ENCODE results near the gene B3GNT7. TPM values are rescaled to one million over a fixed set of nuclear protein-coding genes. Genes with fewer than 3 reads are reported as not detected.

The B3GNT7 gene
- total RNA-seq, 4 donors from 2014 or later: 2.6 to 3.3 (median 3.0) TPM

DNA sequence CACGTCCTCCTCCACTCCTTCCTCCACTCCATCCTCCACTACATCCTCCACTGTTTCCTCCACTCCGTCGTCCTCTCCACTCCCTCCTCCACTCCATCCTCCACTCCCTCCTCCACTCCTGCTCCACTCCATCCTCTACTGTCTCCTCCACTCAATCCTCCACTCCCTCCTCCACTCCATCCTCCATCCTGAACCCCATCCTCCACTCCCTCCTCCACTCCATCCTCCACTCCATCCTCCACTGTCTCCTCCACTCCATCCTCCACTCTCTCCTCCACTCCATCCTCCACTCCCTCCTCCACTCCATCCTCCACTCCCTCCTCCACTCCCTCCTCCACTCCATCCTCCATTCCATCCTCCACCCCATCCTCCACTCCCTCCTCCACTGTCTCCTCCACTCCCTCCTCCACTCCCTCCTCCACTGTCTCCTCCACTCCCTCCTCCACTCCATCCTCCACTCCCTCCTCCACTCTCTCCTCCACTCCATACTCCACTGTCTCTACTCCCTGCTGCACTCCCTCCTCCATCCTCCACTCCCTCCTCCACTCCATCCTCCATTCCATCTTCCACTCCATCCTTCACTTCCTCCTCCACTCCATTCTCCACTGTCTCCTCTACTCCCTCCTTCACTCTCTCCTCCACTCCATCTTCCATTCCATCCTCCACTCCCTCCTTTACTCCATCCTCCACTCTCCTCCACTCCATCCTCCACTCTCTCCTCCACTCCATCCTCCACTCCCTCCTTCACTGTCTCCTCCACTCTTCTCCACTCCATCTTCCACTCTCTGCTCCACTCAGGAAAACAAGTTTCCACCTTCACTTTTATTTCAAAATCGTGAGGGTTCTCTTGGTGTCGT is 14.3 kb upstream of the B3GNT7 start:
- TF ChIP-seq, protein P1, sequence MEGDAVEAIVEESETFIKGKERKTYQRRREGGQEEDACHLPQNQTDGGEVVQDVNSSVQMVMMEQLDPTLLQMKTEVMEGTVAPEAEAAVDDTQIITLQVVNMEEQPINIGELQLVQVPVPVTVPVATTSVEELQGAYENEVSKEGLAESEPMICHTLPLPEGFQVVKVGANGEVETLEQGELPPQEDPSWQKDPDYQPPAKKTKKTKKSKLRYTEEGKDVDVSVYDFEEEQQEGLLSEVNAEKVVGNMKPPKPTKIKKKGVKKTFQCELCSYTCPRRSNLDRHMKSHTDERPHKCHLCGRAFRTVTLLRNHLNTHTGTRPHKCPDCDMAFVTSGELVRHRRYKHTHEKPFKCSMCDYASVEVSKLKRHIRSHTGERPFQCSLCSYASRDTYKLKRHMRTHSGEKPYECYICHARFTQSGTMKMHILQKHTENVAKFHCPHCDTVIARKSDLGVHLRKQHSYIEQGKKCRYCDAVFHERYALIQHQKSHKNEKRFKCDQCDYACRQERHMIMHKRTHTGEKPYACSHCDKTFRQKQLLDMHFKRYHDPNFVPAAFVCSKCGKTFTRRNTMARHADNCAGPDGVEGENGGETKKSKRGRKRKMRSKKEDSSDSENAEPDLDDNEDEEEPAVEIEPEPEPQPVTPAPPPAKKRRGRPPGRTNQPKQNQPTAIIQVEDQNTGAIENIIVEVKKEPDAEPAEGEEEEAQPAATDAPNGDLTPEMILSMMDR (IDR thresholded peaks at IDR 0.05): no peak
- no peak for TF ChIP-seq POLR2A (IDR thresholded peaks at IDR 0.05)
- no peak for TF ChIP-seq EP300 (IDR thresholded peaks at IDR 0.05)
- no peak for DNase-seq (ENCODE audit: low spot score in 2 of 2)
- Histone ChIP-seq H3K4me1 (no peaks in the 10 kb centered on the region), H3K9me3 (peaks cover 0 to 15% (median 0%) of the 10 kb centered on the region in 4 donors), H3K27ac (no peak overlapping the region), H3K4me3 (no peak overlapping the region), H3K36me3 (peaks cover 0 to 8% (median 0%) of the 10 kb centered on the region in 3 donors), H3K27me3 (no peaks in the 10 kb centered on the region)
- WGBS, 2 donors: 89 to 92% methylated on average over 5 of the region's 5 CpGs

DNA sequence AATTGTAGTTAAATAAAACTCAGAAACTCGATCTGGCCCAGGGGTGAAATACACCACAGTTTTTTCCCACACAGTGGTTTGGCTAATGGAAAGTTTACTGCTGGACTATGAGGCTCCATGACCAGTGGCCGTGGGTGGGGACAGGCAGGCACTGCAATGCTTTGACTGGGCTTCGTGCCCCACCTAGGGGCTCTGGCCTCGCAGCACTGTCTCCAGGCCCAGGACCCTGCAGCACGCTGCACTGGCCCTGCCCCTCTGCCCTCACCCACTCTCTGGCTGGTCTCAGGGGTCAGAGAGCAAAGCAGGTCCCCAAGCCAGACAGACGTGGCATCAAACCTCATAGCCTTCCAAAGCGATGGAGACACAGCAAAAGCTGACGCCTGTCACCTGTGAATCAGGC is 13.4 kb upstream of the B3GNT7 start:
- H3K27me3 ChIP-seq: no peaks in the 10 kb centered on the region
- 79 to 84% methylated on average over 8 of the region's 8 CpGs for WGBS, 2 donors
- no peak for DNase-seq (ENCODE audit: low spot score in 2 of 2)
- no peak overlapping the region for H3K27ac ChIP-seq
- H3K4me1 ChIP-seq: no peaks in the 10 kb centered on the region
- H3K36me3 ChIP-seq: peaks cover 0 to 8% (median 0%) of the 10 kb centered on the region in 3 donors
- no peak for TF ChIP-seq POLR2A (IDR thresholded peaks at IDR 0.05)
- no peak for TF ChIP-seq EP300 (IDR thresholded peaks at IDR 0.05)
- TF ChIP-seq, protein P1 (IDR thresholded peaks at IDR 0.05): no peak
- no peak overlapping the region for H3K4me3 ChIP-seq
- peaks cover 0 to 15% (median 0%) of the 10 kb centered on the region in 4 donors for H3K9me3 ChIP-seq

DNA sequence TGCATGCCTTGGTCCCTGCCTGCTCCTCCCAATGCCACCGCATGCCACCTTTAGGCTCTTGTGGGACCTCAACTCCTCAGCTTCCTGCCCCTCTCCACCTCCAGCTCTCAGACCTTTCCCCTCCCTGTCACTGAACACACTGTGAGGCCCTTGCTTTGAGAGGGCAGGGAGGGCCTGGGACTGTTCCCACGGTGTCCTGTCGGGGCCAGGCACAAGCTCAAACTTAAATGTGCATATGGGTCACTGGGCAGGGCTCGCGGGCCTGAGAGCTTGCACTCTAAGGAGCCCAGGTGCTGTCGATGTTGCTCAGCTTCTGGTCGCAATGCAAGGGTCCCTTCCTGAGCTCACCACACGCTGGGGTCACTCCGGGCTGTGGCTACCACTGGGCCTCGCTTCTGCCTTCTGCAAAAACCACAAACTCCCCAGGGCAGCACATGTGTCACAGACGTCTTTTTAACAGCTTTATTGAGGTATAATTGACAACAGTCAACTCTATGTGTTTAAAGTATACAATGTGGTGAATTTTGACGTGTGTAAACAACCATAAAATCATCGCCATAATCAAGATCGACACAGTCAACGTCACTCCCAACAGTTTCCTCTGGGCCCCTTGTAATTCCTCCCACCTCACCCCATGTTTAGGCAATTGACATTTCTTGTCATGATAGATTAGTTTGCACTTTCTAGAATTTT is 11.9 kb upstream of the B3GNT7 start:
- TF ChIP-seq EP300 (IDR thresholded peaks at IDR 0.05): no peak
- H3K36me3 ChIP-seq: peaks cover 0 to 8% (median 0%) of the 10 kb centered on the region in 3 donors
- H3K9me3 ChIP-seq: peaks cover 0 to 15% (median 0%) of the 10 kb centered on the region in 4 donors
- no peak for DNase-seq (ENCODE audit: low spot score in 2 of 2)
- no peak overlapping the region for H3K27ac ChIP-seq
- H3K27me3 ChIP-seq: no peaks in the 10 kb centered on the region
- H3K4me1 ChIP-seq: peaks cover 0 to 10% (median 7%) of the 10 kb centered on the region in 4 donors
- WGBS, 2 donors: 60 to 66% methylated on average over 15 of the region's 15 CpGs
- no peak overlapping the region for H3K4me3 ChIP-seq

DNA sequence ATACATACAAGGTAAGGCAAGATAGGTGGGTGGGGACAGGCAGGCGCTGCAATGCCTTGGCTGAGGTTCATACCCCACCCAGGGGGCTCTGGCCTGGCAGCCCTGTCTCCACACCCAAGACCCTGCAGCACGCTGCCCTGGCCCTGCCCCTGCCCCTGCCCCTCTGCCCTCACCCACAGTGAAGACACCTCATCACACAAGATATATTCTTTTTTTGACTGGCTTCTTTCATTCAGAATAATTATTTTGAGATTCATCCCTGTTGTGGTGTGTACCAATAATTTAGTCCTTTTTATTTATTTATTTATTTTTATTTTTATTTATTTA is 11.4 kb upstream of the B3GNT7 start:
- 86 to 92% methylated on average over 2 of the region's 2 CpGs for WGBS, 2 donors

DNA sequence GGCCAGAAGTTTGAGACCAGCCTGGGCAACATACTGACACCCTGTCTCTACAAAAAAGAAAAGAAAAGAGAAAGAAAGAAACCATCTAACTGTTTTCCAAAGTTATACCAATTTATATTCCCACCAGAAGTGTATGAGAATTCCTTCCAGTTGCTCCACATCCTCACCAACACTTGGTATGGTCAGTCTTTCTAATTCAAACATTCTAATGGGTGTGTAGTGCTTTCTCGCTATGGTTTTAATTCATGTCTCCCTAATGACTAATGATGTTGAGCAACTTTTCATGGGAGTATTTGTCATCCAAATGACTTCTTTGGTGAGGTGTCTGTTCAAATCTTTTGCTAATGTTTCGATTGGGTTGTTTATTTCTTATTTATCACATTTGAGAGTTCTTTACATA is 10.5 kb upstream of the B3GNT7 start:
- Histone ChIP-seq H3K4me3 (no peak overlapping the region), H3K36me3 (peaks cover 0 to 8% (median 0%) of the 10 kb centered on the region in 3 donors), H3K27me3 (no peaks in the 10 kb centered on the region), H3K27ac (no peak overlapping the region), H3K9me3 (peaks cover 0 to 15% (median 0%) of the 10 kb centered on the region in 4 donors), H3K4me1 (peaks cover 0 to 16% (median 8%) of the 10 kb centered on the region in 4 donors)
- no peak for DNase-seq (ENCODE audit: low spot score in 2 of 2)
- TF ChIP-seq, protein P1 (IDR thresholded peaks at IDR 0.05): no peak
- TF ChIP-seq EP300 (IDR thresholded peaks at IDR 0.05) (no peak), POLR2A (IDR thresholded peaks at IDR 0.05) (no peak)
- WGBS, 2 donors: 91 to 98% methylated on average over 2 of the region's 2 CpGs

More for the DNA sequence above, 11.4 kb upstream of the B3GNT7 start:
- TF ChIP-seq EP300 (IDR thresholded peaks at IDR 0.05) (no peak), POLR2A (IDR thresholded peaks at IDR 0.05) (no peak)
- TF ChIP-seq, protein P1 (IDR thresholded peaks at IDR 0.05): no peak
- no peak for DNase-seq (ENCODE audit: low spot score in 2 of 2)
- Histone ChIP-seq H3K4me3 (no peak overlapping the region), H3K27ac (no peak overlapping the region), H3K9me3 (peaks cover 0 to 15% (median 0%) of the 10 kb centered on the region in 4 donors), H3K4me1 (peaks cover 0 to 15% (median 8%) of the 10 kb centered on the region in 4 donors), H3K27me3 (no peaks in the 10 kb centered on the region), H3K36me3 (peaks cover 0 to 8% (median 0%) of the 10 kb centered on the region in 3 donors)
